ENCODE results near the gene PABPN1.

PABPN1 gene

GRCh38 chr14:23326491-23327332 lies 5.5 kb downstream of the PABPN1 start:
- no peak for DNase-seq

GRCh38 chr14:23327947-23328744 lies 6.9 kb downstream of the PABPN1 start:
- DNase-seq = peak; percentile 68

- DNase-seq = no peak
Measured at GRCh38 chr14:23335623-23336022, 14.4 kb downstream of the PABPN1 start.

- DNase-seq = no peak
Measured at GRCh38 chr14:23339506-23340268, 18.4 kb downstream of the PABPN1 start.

GRCh38 chr14:23344481-23344880 lies 23.2 kb downstream of the PABPN1 start:
- DNase-seq = no peak

GRCh38 chr14:23345987-23346692 lies 24.9 kb downstream of the PABPN1 start:
- DNase-seq = no peak

- DNase-seq = no peak
Measured at GRCh38 chr14:23346693-23347405, 25.6 kb downstream of the PABPN1 start.

GRCh38 chr14:23347406-23348296 lies 26.4 kb downstream of the PABPN1 start:
- no peak for DNase-seq

GRCh38 chr14:23348297-23348655 lies 27.0 kb downstream of the PABPN1 start:
- DNase-seq = no peak

GRCh38 chr14:23349156-23349845 lies 28.0 kb downstream of the PABPN1 start:
- DNase-seq = no peak

GRCh38 chr14:23351681-23352505 lies 30.6 kb downstream of the PABPN1 start:
- DNase-seq = no peak

- DNase-seq = peak; percentile 91
Measured at GRCh38 chr14:23352506-23353432, 31.5 kb downstream of the PABPN1 start, which contains the start of gene SLC22A17. SLC22A17 (minus strand) TSS chr14:23352887.

GRCh38 chr14:23353433-23353780 lies 32.1 kb downstream of the PABPN1 start:
- no peak for DNase-seq

- DNase-seq = no peak
Measured at GRCh38 chr14:23354990-23355389, 33.7 kb downstream of the PABPN1 start.

GRCh38 chr14:23355871-23356435 lies 34.7 kb downstream of the PABPN1 start:
- no peak for DNase-seq

GRCh38 chr14:23356662-23357061 lies 35.4 kb downstream of the PABPN1 start:
- DNase-seq = no peak

GRCh38 chr14:23357261-23357660 lies 36.0 kb downstream of the PABPN1 start:
- no peak for DNase-seq

GRCh38 chr14:23358042-23358441 lies 36.8 kb downstream of the PABPN1 start:
- no peak for DNase-seq
